Measurements from ENCODE around the gene TP53TG5.
"Not testable (repeated sequence)": the region's sequence is repeated elsewhere in the genome, so short reads cannot be mapped to it uniquely, and the experiment has no call there.

TP53TG5 gene

DNA sequence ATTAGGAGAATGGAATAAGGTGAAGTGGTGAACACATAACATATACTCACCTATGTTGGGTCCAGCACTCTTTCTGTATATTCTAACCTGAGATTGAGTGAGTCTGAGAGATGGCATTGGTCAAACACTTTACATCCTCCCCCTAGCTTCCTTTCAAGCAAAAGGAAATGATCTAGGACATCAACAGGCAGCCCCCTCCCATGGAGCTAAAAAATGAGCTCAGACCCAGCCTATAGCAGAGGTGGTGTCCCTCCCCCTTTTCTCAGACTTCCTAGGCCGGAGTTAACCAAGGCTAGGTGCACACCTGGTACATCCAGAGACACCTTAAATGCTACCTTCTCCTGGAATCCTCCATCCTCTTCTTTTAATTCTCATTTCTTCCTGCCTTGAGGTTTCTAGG, 24.4 kb downstream of the TP53TG5 start:
- no peak for TF ChIP-seq TAF1 (IDR thresholded peaks at IDR 0.05; ENCODE audit: low read depth, low read length)
- FAIRE-seq (no peak), DNase-seq (ENCODE audit: insufficient read length, low spot score) (no peak)

DNA sequence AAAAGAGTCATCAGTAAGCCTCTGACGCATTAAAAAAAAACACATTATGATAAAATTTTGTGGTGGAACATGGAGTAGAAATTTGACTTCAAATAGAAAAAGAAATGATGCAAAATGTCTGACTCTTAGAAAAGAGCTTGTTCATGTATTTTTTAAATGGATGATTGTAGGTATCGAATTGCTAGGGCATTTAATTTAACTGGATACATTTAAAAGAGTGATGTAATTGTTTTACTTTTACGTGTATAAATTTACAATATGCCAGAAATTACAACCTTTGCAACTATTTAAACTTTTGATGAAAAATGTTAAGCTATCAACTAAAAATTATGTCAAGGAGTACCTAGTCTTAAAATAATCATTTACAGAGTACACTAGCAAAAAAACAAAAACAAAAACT, 25.4 kb downstream of the TP53TG5 start:
- TF ChIP-seq POLR2AphosphoS5 (IDR thresholded peaks at IDR 0.05; ENCODE audit: low read depth, low read length) (no peak), PAX5 (IDR thresholded peaks at IDR 0.05; ENCODE audit: insufficient read depth, low read length, severe bottlenecking) (no peak), SPI1 (IDR thresholded peaks at IDR 0.05; ENCODE audit: low read depth, low read length) (no peak), TAF1 (IDR thresholded peaks at IDR 0.05; ENCODE audit: low read depth, low read length) (no peak)
- no peak for DNase-seq (ENCODE audit: insufficient read length, low spot score)
- no peak for FAIRE-seq

DNA sequence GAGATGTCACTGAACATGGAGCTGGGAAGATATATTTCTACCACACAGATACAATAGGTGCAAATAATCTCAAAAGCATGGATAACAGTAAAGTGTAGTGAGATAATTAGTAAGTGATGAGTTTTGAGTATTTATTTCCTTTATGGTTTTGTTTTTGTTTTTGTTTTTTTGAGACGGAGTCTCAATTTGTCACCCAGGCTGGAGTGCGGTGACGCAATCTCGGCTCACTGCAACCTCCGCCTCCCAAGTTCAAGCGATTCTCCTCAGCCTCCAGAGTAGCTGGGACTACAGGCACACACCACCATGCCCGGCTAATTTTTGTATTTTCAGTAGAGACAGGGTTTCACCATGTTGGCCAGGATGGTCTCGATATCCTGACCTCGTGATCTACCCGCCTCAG, 27.3 kb downstream of the TP53TG5 start:
- not testable (repeated sequence) for DNase-seq (ENCODE audit: insufficient read length, low spot score); FAIRE-seq

DNA sequence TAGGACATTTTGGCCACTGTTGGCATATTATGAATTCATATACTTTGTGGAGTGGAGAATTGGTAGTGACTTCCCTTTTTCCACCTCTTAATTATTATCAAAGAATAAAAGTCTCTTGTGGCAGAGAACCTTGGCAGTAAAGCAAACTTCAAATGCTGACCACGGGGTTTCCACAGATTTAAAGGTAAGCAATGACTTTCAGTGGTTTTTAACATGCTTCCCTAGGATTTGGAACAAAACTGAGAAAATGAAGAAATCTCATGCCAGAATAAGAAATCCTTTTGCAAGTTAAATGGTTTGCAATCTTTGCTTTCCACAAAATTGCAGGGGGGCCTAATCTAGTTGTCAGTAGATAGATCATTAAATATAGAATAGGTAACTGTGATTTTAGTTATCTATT, 27.9 kb downstream of the TP53TG5 start:
- FAIRE-seq (no peak), DNase-seq (ENCODE audit: insufficient read length, low spot score) (no peak)
- TF ChIP-seq POU2F2 (IDR thresholded peaks at IDR 0.05; ENCODE audit: low read depth, low read length) (no peak), PAX5 (IDR thresholded peaks at IDR 0.05; ENCODE audit: insufficient read depth, low read length, severe bottlenecking) (no peak), TAF1 (IDR thresholded peaks at IDR 0.05; ENCODE audit: low read depth, low read length) (no peak), POLR2AphosphoS5 (IDR thresholded peaks at IDR 0.05; ENCODE audit: low read depth, low read length) (no peak), SPI1 (IDR thresholded peaks at IDR 0.05; ENCODE audit: low read depth, low read length) (no peak)

DNA sequence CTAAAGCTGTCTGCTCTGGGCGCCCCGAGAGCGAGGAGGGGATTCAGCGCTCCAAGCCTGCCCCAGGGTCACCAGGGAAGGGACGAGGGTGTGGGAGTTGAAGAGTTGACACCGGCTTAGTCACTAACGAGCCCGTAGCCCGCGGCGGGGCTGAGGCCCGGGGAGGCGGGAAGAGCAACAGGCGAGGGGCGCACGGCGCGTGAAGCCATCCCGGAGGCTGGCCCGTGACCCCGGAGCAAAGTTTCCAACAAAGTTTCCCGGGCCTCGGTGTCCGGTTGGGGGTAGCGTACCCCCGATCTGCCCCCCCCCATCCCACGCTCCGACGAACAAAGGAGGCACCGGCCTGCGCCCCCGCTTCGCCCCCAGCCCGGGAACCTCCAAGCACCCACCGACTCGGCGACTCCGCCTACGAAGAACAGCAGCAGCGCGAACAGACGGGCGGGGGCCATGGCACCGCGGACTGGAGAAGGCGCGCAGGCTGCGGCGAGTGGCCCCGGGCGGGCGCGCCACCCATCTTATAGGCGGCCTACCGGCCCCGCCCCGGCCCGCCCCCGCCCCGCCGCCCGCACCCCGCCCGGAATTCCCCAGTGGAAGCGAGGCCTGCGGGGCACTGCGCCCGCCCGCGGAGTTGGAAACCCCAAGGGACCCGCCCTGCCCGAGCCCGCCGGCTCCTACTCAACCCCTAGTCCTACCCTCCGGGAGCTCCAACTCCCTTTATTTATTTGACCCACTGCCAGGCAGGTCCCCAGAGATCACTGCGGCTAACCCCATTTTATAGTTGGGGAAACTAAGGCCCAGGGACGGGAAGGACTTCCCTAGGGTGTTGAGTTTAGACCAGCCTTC, 30.0 kb downstream of the TP53TG5 start, which contains the start of gene SDC4:
SDC4 (minus strand) TSS at position 489 of the 843 bp plus-strand sequence; CDS start at position 449, 40 bp downstream.
- FAIRE-seq (no peak), DNase-seq (ENCODE audit: insufficient read length, low spot score) (no peak)
- no peak for TF ChIP-seq POLR2A (IDR thresholded peaks at IDR 0.05; ENCODE audit: low read depth, low read length)
- TF ChIP-seq PAX5 (IDR thresholded peaks at IDR 0.05; ENCODE audit: insufficient read depth, low read length, severe bottlenecking): no peak
- TF ChIP-seq SPI1 (IDR thresholded peaks at IDR 0.05; ENCODE audit: low read depth, low read length): no peak
- TF ChIP-seq POLR2AphosphoS5 (IDR thresholded peaks at IDR 0.05; ENCODE audit: low read depth, low read length): no peak
- no peak for TF ChIP-seq POU2F2 (IDR thresholded peaks at IDR 0.05; ENCODE audit: low read depth, low read length)
- TF ChIP-seq TAF1 (IDR thresholded peaks at IDR 0.05; ENCODE audit: low read depth, low read length): no peak

DNA sequence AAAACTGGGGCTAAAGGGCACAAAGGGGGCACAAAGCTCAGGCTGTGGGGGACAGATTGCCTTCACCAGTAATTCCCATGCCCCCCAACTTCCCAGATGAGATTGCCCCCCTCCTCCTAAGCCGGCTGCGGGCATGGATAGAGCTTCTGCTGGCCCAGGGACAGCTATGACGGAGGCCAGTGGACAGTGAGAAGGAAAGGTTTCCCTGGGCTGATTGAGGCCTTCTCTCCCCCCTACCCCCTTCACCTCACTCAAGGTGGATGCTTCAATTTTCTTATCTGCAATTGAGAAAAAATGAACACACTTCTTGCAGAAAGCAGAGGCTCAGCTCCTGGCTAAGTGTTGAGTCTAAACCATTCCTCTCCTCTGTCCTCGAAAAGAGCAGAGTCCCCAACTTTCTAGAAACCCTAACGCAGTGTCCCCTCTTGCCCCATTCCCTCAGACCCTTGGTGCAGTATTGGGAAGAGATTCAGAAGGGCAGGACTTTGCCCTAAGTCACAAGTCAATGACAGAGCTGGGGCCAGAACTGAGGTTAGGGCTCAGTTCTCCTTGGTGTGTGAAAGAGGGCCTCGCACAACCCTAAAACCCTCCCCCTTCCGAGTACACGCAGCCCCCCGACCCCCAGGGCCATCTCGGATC, 30.7 kb downstream of the TP53TG5 start:
- FAIRE-seq (no peak), DNase-seq (ENCODE audit: insufficient read length, low spot score) (no peak)
- TF ChIP-seq POU2F2 (IDR thresholded peaks at IDR 0.05; ENCODE audit: low read depth, low read length) (no peak), POLR2AphosphoS5 (IDR thresholded peaks at IDR 0.05; ENCODE audit: low read depth, low read length) (no peak), TAF1 (IDR thresholded peaks at IDR 0.05; ENCODE audit: low read depth, low read length) (no peak), SPI1 (IDR thresholded peaks at IDR 0.05; ENCODE audit: low read depth, low read length) (no peak), POLR2A (IDR thresholded peaks at IDR 0.05; ENCODE audit: low read depth, low read length) (no peak), PAX5 (IDR thresholded peaks at IDR 0.05; ENCODE audit: insufficient read depth, low read length, severe bottlenecking) (no peak)

DNA sequence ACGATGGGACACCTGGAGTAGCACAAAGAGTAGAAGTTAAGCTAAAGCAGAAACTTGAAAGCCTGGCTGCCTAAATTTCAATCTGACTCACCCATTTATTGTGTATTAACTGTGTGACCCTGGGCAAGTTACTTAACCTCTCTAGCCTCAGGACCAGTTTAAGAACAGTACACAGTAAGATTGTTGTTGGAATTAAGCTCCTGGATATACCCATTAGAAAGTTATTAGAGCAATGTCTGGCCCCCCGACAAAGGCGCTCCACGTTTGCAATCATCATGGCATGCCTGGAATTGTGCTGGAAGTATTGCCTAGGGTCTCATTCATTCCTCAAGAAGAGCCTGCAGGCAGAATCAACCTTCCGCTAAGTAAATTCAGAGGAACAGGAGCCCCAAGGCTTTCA, 31.3 kb downstream of the TP53TG5 start:
- DNase-seq (ENCODE audit: insufficient read length, low spot score) (no peak), FAIRE-seq (no peak)
- no peak for TF ChIP-seq PAX5 (IDR thresholded peaks at IDR 0.05; ENCODE audit: insufficient read depth, low read length, severe bottlenecking)
- no peak for TF ChIP-seq POU2F2 (IDR thresholded peaks at IDR 0.05; ENCODE audit: low read depth, low read length)
- no peak for TF ChIP-seq POLR2A (IDR thresholded peaks at IDR 0.05; ENCODE audit: low read depth, low read length)
- no peak for TF ChIP-seq SPI1 (IDR thresholded peaks at IDR 0.05; ENCODE audit: low read depth, low read length)
- TF ChIP-seq POLR2AphosphoS5 (IDR thresholded peaks at IDR 0.05; ENCODE audit: low read depth, low read length): no peak
- no peak for TF ChIP-seq TAF1 (IDR thresholded peaks at IDR 0.05; ENCODE audit: low read depth, low read length)

DNA sequence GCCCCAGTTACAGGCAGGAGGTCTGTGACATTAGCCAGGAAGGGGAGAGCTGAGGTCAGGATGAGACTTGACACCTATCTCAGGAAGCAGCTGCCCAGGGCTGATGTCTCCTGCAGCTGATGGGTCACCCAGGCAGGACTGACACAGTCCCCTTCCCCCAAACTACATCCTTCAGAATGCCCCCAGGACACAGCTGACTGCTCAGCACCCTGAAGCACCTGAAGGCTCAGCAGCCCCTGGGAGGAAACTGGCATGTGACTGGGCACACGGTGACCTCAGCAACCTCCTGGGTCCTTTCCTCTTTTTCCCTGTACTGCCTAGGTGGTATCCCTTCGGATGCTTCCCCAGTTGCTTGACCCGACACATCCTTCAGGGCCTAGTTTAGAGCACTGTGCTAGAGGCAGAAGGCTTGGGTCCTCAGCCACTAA, 31.8 kb downstream of the TP53TG5 start:
- DNase-seq (ENCODE audit: insufficient read length, low spot score): no peak
- FAIRE-seq: no peak
- TF ChIP-seq POLR2A (IDR thresholded peaks at IDR 0.05; ENCODE audit: low read depth, low read length) (no peak), POU2F2 (IDR thresholded peaks at IDR 0.05; ENCODE audit: low read depth, low read length) (no peak), SPI1 (IDR thresholded peaks at IDR 0.05; ENCODE audit: low read depth, low read length) (no peak), TAF1 (IDR thresholded peaks at IDR 0.05; ENCODE audit: low read depth, low read length) (no peak), PAX5 (IDR thresholded peaks at IDR 0.05; ENCODE audit: insufficient read depth, low read length, severe bottlenecking) (no peak), POLR2AphosphoS5 (IDR thresholded peaks at IDR 0.05; ENCODE audit: low read depth, low read length) (no peak)

DNA sequence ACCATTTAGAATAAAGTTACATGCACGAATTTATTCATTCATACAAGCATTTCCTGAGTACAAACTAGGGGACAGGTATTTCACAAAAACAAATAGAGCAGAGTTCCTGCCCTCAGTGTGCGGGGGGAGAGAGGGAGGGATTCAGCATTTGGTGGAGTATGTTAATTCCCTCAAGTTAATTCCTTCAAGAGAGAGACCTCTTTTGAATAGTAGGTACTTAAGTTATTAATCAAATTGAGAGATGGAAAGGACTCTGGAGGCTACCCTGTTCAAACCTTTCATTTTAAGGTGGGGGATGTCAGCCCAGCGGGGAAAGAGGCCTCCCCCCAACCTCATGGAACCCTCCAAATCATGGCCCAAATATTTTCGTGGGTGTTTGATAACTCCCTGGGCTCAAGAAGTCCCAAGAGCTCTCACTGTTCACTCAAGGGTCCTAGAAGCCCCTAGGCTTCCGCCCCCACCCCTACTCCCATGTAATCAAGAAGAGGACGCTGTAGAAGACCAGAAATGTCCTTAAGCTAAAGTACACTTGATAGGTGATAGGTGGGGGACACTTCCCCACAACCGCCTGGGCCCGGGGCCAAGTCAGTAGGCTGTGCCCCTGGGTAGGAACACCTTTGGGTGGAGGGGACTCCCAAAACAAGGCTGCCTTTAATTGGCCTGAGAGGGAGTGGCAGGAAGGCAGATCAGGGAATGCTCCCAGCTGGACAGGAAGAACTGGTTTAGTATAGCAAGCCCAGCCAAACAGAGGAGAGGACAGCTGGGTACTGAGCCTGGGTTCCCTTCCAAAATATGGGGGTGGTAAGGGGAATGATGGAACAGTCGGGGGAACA, 32.8 kb downstream of the TP53TG5 start:
- FAIRE-seq (no peak), DNase-seq (ENCODE audit: insufficient read length, low spot score) (no peak)
- TF ChIP-seq PAX5 (IDR thresholded peaks at IDR 0.05; ENCODE audit: insufficient read depth, low read length, severe bottlenecking) (no peak), POLR2A (IDR thresholded peaks at IDR 0.05; ENCODE audit: low read depth, low read length) (no peak), POU2F2 (IDR thresholded peaks at IDR 0.05; ENCODE audit: low read depth, low read length) (no peak), TAF1 (IDR thresholded peaks at IDR 0.05; ENCODE audit: low read depth, low read length) (no peak), SPI1 (IDR thresholded peaks at IDR 0.05; ENCODE audit: low read depth, low read length) (no peak), POLR2AphosphoS5 (IDR thresholded peaks at IDR 0.05; ENCODE audit: low read depth, low read length) (no peak)

Data from GM12891 (cell line).